Esophagus (tissue), 2 donors: ENCODE data around the gene SLC44A2. TPM values are rescaled to one million over a fixed set of nuclear protein-coding genes. Genes with fewer than 3 reads are reported as not detected.

Experiments
- H3K27ac ChIP-seq, 2 donors: one replicate each; pipeline ENCODE4 v1.5.1; 2013; ENCODE audit warnings: low read depth in 2 of 2, mild to moderate bottlenecking in 2 of 2, inconsistent platforms in 1 of 2, low read length in 1 of 2, moderate library complexity in 1 of 2
- H3K27me3 ChIP-seq, 2 donors: one replicate each; pipeline ENCODE4 v1.6.1; 2013; ENCODE audit warnings: low read length in 2 of 2, control low read depth in 1 of 2, mild to moderate bottlenecking in 1 of 2; ENCODE audit not compliant: insufficient read depth in 2 of 2, control insufficient read depth in 1 of 2
- H3K36me3 ChIP-seq, 2 donors: one replicate each; pipeline ENCODE4 v1.6.1; 2013; ENCODE audit warnings: low read length in 1 of 2; ENCODE audit not compliant: control insufficient read depth in 2 of 2, insufficient read depth in 2 of 2
- H3K4me1 ChIP-seq, 2 donors: one replicate each; pipeline ENCODE4 v1.6.1; 2013; ENCODE audit warnings: low read length in 1 of 2; ENCODE audit not compliant: control insufficient read depth in 2 of 2, insufficient read depth in 2 of 2
- H3K4me3 ChIP-seq, 2 donors: one replicate each; pipeline ENCODE4 v1.5.1; 2013; ENCODE audit warnings: low read length in 2 of 2, mild to moderate bottlenecking in 2 of 2, low read depth in 1 of 2, moderate library complexity in 1 of 2
- H3K9me3 ChIP-seq, 2 donors: one replicate each; pipeline ENCODE4 v1.6.1; 2013; ENCODE audit warnings: mild to moderate bottlenecking in 2 of 2, low read depth in 1 of 2, low read length in 1 of 2, moderate library complexity in 1 of 2; ENCODE audit not compliant: control insufficient read depth in 2 of 2, insufficient read depth in 1 of 2
- WGBS, 2 donors: extraction: QIAGEN DNeasy Blood & Tissue Kit; methylation state at CpG; one replicate each; pipeline ENCODE4 v1.1.7; 2013; 5-methylcytosine and 5-hydroxymethylcytosine counted together
- polyA plus RNA-seq, 2 donors: library from polyadenylated mRNA; stranded (reverse); fragments of 200-250 nt; gene quantifications; one replicate each; pipeline ENCODE4 v1.2.3, GENCODE V29; 2013
- donor health status: healthy with polysubstance abuse.
- donor health status: Bipolar disorder and iron deficiency.

SLC44A2 gene
- polyA plus RNA-seq, 2 donors = 70.5 to 76.8 TPM

DNA sequence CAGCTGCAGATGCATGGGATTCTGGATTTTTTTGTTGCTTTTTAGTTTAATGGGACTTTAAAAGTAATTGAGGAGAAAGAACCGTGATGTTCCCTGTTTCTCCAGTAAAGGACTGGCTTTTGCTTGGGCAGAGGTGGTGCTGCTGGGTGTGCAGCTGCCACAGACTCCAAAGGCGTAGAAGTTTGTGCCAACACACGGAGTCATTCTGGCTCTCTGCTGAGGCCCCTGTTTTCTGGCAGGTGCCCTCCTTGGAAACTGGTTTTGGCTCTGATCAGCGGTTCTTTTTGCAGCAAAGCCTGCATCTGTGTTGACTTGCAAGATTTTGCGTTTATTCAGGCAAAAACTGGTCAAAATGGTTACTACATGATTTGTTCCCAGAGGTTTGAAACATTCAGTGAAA is 59.9 kb downstream of the SLC44A2 start:
- Histone ChIP-seq H3K9me3 (no peaks in the 10 kb centered on the region), H3K4me1 (peaks cover 10 to 13% of the 10 kb centered on the region in 2 donors), H3K36me3 (peaks cover 39 to 81% of the 10 kb centered on the region in 2 donors), H3K27me3 (no peaks in the 10 kb centered on the region), H3K27ac (peak overlapping the region; percentile 8 to 39), H3K4me3 (no peak overlapping the region)
- 45 to 59% methylated on average over 5 of the region's 5 CpGs for WGBS, 2 donors

DNA sequence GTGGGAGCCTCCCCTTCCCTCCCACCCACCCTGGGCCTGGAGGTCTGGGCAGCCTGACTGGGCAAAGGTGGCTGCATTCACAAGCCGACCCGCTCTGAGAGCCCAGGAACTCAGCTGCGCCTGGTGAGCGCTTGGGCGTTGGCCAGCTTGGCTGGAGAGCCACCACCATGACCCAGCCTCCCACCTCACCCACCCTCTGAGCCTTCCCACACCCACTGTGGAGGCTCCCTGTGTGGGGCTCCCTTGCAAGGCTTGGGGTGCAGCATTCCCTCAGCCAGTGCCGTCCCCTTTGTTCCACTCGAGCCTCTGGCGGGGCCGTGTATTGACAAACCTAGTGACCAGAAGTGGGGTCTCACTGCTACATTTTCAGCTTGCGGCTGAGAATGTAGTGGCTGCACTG is 60.8 kb downstream of the SLC44A2 start:
- Histone ChIP-seq H3K27me3 (no peaks in the 10 kb centered on the region), H3K27ac (peak overlapping the region; percentile 81 to 92), H3K4me1 (peaks cover 10 to 13% of the 10 kb centered on the region in 2 donors), H3K9me3 (no peaks in the 10 kb centered on the region), H3K36me3 (peaks cover 34 to 81% of the 10 kb centered on the region in 2 donors), H3K4me3 (no peak overlapping the region)
- WGBS, 2 donors = 69 to 86% methylated on average over 8 to 10 of the region's 10 CpGs

GRCh38 chr19:10686661-10687517 is 61.5 kb downstream of the SLC44A2 start:
- H3K27ac ChIP-seq = peak overlapping the region; percentile 81 to 92
- no peaks in the 10 kb centered on the region for H3K9me3 ChIP-seq
- H3K4me3 ChIP-seq = peak overlapping the region in 1 of 2 donors; percentile 2
- peaks cover 10 to 13% of the 10 kb centered on the region in 2 donors for H3K4me1 ChIP-seq
- H3K36me3 ChIP-seq = peaks cover 36 to 81% of the 10 kb centered on the region in 2 donors
- no peaks in the 10 kb centered on the region for H3K27me3 ChIP-seq
- WGBS, 2 donors = 66 to 76% methylated on average over 30 to 31 of the region's 31 CpGs

DNA sequence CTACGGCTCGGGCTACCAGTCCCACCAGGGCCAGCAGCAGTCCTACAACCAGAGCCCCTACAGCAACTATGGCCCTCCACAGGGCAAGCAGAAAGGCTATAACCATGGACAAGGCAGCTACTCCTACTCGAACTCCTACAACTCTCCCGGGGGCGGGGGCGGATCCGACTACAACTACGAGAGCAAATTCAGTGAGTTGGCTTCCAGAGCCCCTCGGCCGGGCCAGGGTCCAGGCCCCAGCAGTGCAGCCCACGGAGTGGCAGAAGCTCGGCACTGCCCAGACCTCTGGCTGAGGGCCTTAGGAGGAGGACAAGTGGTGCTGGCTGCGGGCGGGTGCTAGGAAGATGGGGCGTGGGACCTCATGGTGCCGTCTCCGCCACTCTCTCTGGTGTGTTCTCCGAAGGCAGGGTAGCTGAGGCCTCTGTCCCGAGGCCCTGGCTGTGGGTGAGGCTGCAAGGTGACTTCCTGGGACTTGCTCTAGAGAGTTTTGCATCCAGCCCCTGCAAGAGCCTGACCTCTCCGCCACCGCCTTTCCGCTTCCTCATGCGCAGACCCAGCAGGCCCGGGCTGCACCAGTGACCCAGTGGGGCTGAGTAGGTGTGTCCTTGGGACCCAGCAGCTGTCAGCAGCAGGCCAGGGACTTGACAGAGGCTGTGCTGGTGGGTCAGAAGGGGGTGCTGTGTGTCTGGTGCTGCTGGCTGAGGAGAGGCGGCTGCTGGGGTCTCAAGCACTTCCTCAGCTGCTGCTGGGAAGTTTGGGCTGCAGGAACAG is 62.4 kb downstream of the SLC44A2 start:
- no peak overlapping the region for H3K4me3 ChIP-seq
- H3K9me3 ChIP-seq = no peaks in the 10 kb centered on the region
- H3K27ac ChIP-seq = peak overlapping the region; percentile 77 to 92
- peaks cover 10 to 13% of the 10 kb centered on the region in 2 donors for H3K4me1 ChIP-seq
- H3K36me3 ChIP-seq = peaks cover 34 to 79% of the 10 kb centered on the region in 2 donors
- no peaks in the 10 kb centered on the region for H3K27me3 ChIP-seq
- WGBS, 2 donors = 87 to 90% methylated on average over 25 of the region's 25 CpGs

DNA sequence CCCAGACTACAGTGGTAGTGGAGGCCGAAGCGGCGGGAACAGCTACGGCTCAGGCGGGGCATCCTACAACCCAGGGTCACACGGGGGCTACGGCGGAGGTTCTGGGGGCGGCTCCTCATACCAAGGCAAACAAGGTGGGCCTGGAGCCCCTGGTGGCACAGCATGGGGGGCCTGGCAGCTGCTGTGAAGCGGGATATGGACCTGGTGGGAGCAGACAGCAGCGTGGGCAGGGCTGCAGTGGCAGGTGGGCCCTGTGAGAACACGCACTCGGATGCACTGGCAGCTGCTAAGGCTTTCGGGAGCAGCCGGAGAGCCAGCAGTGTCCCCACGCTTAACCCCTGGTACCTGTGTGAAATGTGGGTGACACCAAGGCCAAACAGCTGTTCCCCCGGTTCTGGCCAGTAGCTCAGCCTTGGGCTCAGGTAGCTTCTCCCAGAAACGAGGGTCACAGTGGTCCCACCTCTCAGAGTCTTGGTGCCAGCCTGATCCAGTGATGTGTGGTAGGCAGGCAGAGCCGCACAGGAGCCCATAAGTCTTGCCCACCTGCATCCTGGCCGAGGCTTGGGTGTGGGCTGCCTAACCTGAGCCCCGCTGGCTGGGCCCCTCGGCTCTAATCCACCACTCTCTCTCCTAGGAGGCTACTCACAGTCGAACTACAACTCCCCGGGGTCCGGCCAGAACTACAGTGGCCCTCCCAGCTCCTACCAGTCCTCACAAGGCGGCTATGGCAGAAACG is 63.4 kb downstream of the SLC44A2 start:
- Histone ChIP-seq H3K36me3 (peaks cover 33 to 69% of the 10 kb centered on the region in 2 donors), H3K27ac (no peak overlapping the region), H3K9me3 (no peaks in the 10 kb centered on the region), H3K4me3 (no peak overlapping the region), H3K27me3 (no peaks in the 10 kb centered on the region), H3K4me1 (peaks cover 10 to 13% of the 10 kb centered on the region in 2 donors)
- WGBS, 2 donors = 91 to 93% methylated on average over 27 of the region's 27 CpGs

- 53 to 62% methylated on average over 7 of the region's 7 CpGs for WGBS, 2 donors
- H3K27ac ChIP-seq = no peak overlapping the region
- H3K27me3 ChIP-seq = no peaks in the 10 kb centered on the region
- peaks cover 26 to 63% of the 10 kb centered on the region in 2 donors for H3K36me3 ChIP-seq
- H3K4me1 ChIP-seq = peaks cover 10 to 13% of the 10 kb centered on the region in 2 donors
- no peaks in the 10 kb centered on the region for H3K9me3 ChIP-seq
- H3K4me3 ChIP-seq = no peak overlapping the region
Measured at GRCh38 chr19:10690341-10690781, 65.0 kb downstream of the SLC44A2 start.

DNA sequence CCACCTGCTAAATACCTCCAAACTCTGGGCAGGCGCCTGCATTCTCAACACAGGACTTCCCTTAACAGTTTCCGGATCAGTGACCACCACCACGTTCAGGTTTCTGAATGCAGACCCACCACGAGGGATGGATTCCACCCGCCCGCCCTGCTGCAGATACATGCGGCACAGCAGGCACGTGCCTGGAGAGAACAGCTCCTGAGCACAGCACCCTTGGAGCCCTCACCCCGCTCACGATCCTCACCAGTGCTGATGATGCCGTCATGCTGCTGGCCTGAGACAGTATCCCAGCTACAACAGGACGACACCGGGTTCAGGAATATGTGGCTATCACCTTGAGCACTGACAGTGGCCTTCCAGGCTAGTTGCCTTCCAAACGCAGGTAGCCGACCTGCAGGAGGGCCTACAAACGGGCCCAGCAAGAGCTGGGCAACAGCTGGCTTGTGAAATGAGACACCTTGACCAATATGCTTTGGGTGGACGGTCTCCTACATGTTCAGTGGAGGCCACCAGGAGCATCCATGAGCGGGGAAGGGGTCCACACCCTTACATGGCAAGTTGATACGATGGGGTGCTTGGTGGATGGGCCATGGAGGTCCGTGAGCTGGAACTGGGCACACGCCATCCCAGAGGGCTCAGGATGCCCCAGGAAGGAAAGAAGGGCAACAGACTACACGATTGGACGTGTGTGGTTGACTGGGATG is 66.0 kb downstream of the SLC44A2 start:
- no peak overlapping the region for H3K27ac ChIP-seq
- no peaks in the 10 kb centered on the region for H3K27me3 ChIP-seq
- H3K36me3 ChIP-seq = peaks cover 21 to 57% of the 10 kb centered on the region in 2 donors

GRCh38 chr19:10691883-10692282 is 66.5 kb downstream of the SLC44A2 start:
- Histone ChIP-seq H3K4me3 (no peak overlapping the region), H3K9me3 (no peaks in the 10 kb centered on the region), H3K27ac (no peak overlapping the region), H3K36me3 (peaks cover 21 to 53% of the 10 kb centered on the region in 2 donors), H3K4me1 (peaks cover 3 to 7% of the 10 kb centered on the region in 2 donors), H3K27me3 (no peaks in the 10 kb centered on the region)
- 84 to 95% methylated on average over 5 of the region's 5 CpGs for WGBS, 2 donors

More for the DNA sequence above, 66.0 kb downstream of the SLC44A2 start:
- Histone ChIP-seq H3K4me1 (peaks cover 3 to 11% of the 10 kb centered on the region in 2 donors), H3K9me3 (no peaks in the 10 kb centered on the region), H3K4me3 (no peak overlapping the region)
- WGBS, 2 donors = 80 to 87% methylated on average over 23 of the region's 23 CpGs
